Measurements from ENCODE around the gene DNAJB11. TPM values are rescaled to one million over a fixed set of nuclear protein-coding genes. Genes with fewer than 3 reads are reported as not detected.

Gene DNAJB11
- total and polyA plus RNA-seq, 2 donors (not counting 1 experiment from before 2014, with no cell fraction given) = 17.9 to 27.7 TPM

DNA sequence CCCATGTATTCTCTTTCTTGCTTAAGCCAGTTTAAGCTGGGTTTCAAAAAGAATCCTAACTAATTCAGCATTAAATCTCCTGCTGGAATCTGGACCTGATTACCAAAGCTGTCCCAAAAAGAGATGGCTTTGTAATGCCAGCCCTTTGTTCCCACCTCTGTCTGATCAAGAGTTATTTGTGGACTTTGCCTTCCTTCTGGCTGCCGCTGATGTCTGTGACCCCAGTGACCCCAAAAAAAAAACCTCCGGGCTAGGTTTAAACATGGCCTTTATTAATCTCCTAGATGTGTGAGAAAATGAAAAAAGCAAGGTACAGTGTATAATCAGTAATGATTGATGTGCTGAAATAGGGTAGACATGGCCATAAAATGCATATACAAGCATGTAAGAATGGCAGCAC lies 47.1 kb upstream of the DNAJB11 start:
- POLR2A ChIA-PET = no interaction called here
- H3K4me1 Mint-ChIP-seq = peaks cover 80% of the 10 kb centered on the region

DNA sequence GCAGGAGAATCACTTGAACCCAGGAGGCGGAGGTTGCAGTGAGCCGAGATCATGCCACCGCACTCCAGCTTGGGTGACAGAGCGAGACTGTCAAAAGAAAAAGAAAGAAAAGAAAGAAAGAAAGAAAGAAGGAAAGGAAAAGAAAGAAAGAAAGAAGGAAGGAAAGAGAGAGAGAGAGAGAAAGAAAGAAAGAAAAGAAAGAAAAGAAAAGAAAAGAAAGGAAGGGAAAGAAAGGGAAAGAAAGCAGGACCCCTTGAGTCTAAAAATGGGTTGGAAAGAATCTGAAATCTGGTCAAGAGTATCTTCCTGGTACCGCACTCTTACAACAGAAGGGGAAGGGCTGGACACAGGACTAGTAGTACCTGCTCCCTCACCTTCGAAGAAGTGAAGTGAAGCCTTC lies 45.9 kb upstream of the DNAJB11 start:
- no peak overlapping the region for H3K27ac ChIP-seq (ENCODE audit: low read length in 2 of 2)
- H3K4me3 ChIP-seq (ENCODE audit: control extremely low read depth in 1 of 5, extremely low read depth in 1 of 5, insufficient read depth in 1 of 5, low read depth in 2 of 5, low read length in 4 of 5) = no peak overlapping the region
- H3K36me3 ChIP-seq (replicated peaks in 1 of 2; ENCODE audit: control extremely low read depth in 1 of 2, control insufficient read depth in 1 of 2, extremely low read depth in 1 of 2, insufficient read depth in 2 of 2, low read length in 1 of 2) = no peaks in the 10 kb centered on the region
- peaks cover 0 to 4% (median 1%) of the 10 kb centered on the region in 4 experiments for H3K27me3 ChIP-seq (replicated peaks in 1 of 4; ENCODE audit: control extremely low read depth in 1 of 4, control insufficient read depth in 3 of 4, insufficient read depth in 4 of 4, low read length in 3 of 4)
- Mint-ChIP-seq H3K4me1 (peaks cover 81% of the 10 kb centered on the region), H3K27ac (peak overlapping the region; percentile 33), H3K27me3 (peaks cover 3% of the 10 kb centered on the region), H3K4me3 (peak overlapping the region; percentile 11), H3K9me3 (ENCODE audit: insufficient read depth) (no peaks in the 10 kb centered on the region)
- H3K4me1 ChIP-seq (ENCODE audit: control insufficient read depth in 2 of 2, insufficient read depth in 2 of 2, low read length in 2 of 2) = peaks cover 58 to 68% of the 10 kb centered on the region in 2 donors
- 93% methylated on average over 5 of the region's 6 CpGs for WGBS (ENCODE audit: insufficient coverage)
- no peaks in the 10 kb centered on the region for H4K20me1 ChIP-seq (ENCODE audit: control insufficient read depth, insufficient read depth, low read length, poor library complexity, severe bottlenecking)
- H3K79me2 ChIP-seq (ENCODE audit: control insufficient read depth, insufficient read depth, low read length) = no peaks in the 10 kb centered on the region
- intact Hi-C loops (cut with micrococcal nuclease) = no loop called here
- no peak overlapping the region for H3K9ac ChIP-seq (ENCODE audit: low read length)
- H3K4me2 ChIP-seq (replicated peaks; ENCODE audit: low read depth, low read length, poor library complexity, severe bottlenecking) = no peak overlapping the region
- ATAC-seq (ENCODE audit: low read depth) (no peak), DNase-seq (no peak)
- no peak overlapping the region for H2AFZ ChIP-seq (ENCODE audit: insufficient read depth, low read depth, low read length, poor library complexity, severe bottlenecking)
- TF ChIP-seq, protein P1, sequence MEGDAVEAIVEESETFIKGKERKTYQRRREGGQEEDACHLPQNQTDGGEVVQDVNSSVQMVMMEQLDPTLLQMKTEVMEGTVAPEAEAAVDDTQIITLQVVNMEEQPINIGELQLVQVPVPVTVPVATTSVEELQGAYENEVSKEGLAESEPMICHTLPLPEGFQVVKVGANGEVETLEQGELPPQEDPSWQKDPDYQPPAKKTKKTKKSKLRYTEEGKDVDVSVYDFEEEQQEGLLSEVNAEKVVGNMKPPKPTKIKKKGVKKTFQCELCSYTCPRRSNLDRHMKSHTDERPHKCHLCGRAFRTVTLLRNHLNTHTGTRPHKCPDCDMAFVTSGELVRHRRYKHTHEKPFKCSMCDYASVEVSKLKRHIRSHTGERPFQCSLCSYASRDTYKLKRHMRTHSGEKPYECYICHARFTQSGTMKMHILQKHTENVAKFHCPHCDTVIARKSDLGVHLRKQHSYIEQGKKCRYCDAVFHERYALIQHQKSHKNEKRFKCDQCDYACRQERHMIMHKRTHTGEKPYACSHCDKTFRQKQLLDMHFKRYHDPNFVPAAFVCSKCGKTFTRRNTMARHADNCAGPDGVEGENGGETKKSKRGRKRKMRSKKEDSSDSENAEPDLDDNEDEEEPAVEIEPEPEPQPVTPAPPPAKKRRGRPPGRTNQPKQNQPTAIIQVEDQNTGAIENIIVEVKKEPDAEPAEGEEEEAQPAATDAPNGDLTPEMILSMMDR (IDR thresholded peaks at IDR 0.05) = peak; percentile 21
- no peak for TF ChIP-seq EZH2 (IDR thresholded peaks at IDR 0.05; ENCODE audit: borderline replicate concordance, insufficient read depth, low read depth, low read length, poor library complexity, severe bottlenecking)
- H3K9me3 ChIP-seq (ENCODE audit: control extremely low read depth in 1 of 3, control insufficient read depth in 2 of 3, insufficient read depth in 1 of 3, low read length in 2 of 3) = peaks cover 0 to 5% (median 2%) of the 10 kb centered on the region in 3 donors
- ChIA-PET POLR2A (no interaction called here), CTCF (interaction anchor here (1.4 to 3.8 kb wide), 2 partner anchors 16 kb away, joined by 3 to 24 read pairs; no protein-coding TSS in a partner anchor)

More for the DNA sequence above, 47.1 kb upstream of the DNAJB11 start:
- Histone ChIP-seq H3K79me2 (ENCODE audit: control insufficient read depth, insufficient read depth, low read length) (no peaks in the 10 kb centered on the region), H3K4me2 (replicated peaks; ENCODE audit: low read depth, low read length, poor library complexity, severe bottlenecking) (no peak overlapping the region), H3K4me3 (ENCODE audit: control extremely low read depth in 1 of 5, extremely low read depth in 1 of 5, insufficient read depth in 1 of 5, low read depth in 2 of 5, low read length in 4 of 5) (no peak overlapping the region), H3K9ac (ENCODE audit: low read length) (no peak overlapping the region), H3K27ac (ENCODE audit: low read length in 2 of 2) (no peak overlapping the region), H2AFZ (ENCODE audit: insufficient read depth, low read depth, low read length, poor library complexity, severe bottlenecking) (no peak overlapping the region), H3K4me1 (ENCODE audit: control insufficient read depth in 2 of 2, insufficient read depth in 2 of 2, low read length in 2 of 2) (peaks cover 58 to 68% of the 10 kb centered on the region in 2 donors), H3K9me3 (ENCODE audit: control extremely low read depth in 1 of 3, control insufficient read depth in 2 of 3, insufficient read depth in 1 of 3, low read length in 2 of 3) (peaks cover 0 to 5% (median 2%) of the 10 kb centered on the region in 3 donors), H3K36me3 (replicated peaks in 1 of 2; ENCODE audit: control extremely low read depth in 1 of 2, control insufficient read depth in 1 of 2, extremely low read depth in 1 of 2, insufficient read depth in 2 of 2, low read length in 1 of 2) (no peaks in the 10 kb centered on the region), H4K20me1 (ENCODE audit: control insufficient read depth, insufficient read depth, low read length, poor library complexity, severe bottlenecking) (no peaks in the 10 kb centered on the region), H3K27me3 (replicated peaks in 1 of 4; ENCODE audit: control extremely low read depth in 1 of 4, control insufficient read depth in 3 of 4, insufficient read depth in 4 of 4, low read length in 3 of 4) (peaks cover 0 to 4% (median 1%) of the 10 kb centered on the region in 4 experiments)
- H3K27ac Mint-ChIP-seq = no peak overlapping the region
- no peak for DNase-seq
- 100% methylated on average over 1 of the region's 2 CpGs for WGBS (ENCODE audit: insufficient coverage)
- CTCF ChIA-PET = interaction anchor here (1.8 kb wide), 1 partner anchor 16 kb away, joined by 7 read pairs; no protein-coding TSS in a partner anchor
- no peak overlapping the region for H3K4me3 Mint-ChIP-seq
- TF ChIP-seq, protein P1 (IDR thresholded peaks at IDR 0.05) = no peak
- no peak for TF ChIP-seq EZH2 (IDR thresholded peaks at IDR 0.05; ENCODE audit: borderline replicate concordance, insufficient read depth, low read depth, low read length, poor library complexity, severe bottlenecking)
- no peaks in the 10 kb centered on the region for H3K9me3 Mint-ChIP-seq (ENCODE audit: insufficient read depth)
- no peak for ATAC-seq (ENCODE audit: low read depth)
- peaks cover 3% of the 10 kb centered on the region for H3K27me3 Mint-ChIP-seq
- intact Hi-C loops (cut with micrococcal nuclease) = no loop called here

All from B cell (primary cell).